HG02678 (cell line): ENCODE measurements around the gene SUGCT.
"Not testable (repeated sequence)": the region's sequence is repeated elsewhere in the genome, so short reads cannot be mapped to it uniquely, and the experiment has no call there.

Experiments used
- ATAC-seq: cut with Tn5 transposase; IDR thresholded peaks from one replicate; pipeline ENCODE4 v1.9.1; 2021; ENCODE audit warnings: mild to moderate bottlenecking, moderate library complexity; ENCODE audit not compliant: unreplicated experiment

Gene SUGCT

GRCh38 chr7:40602351-40602750 lies 467.5 kb downstream of the SUGCT start:
- not testable (repeated sequence) for ATAC-seq

- ATAC-seq: peak; percentile 81
Measured at GRCh38 chr7:40604601-40605438, 470.0 kb downstream of the SUGCT start.

GRCh38 chr7:40608321-40609075 lies 473.7 kb downstream of the SUGCT start:
- ATAC-seq: no peak

GRCh38 chr7:40610461-40610860 lies 475.7 kb downstream of the SUGCT start:
- no peak for ATAC-seq

GRCh38 chr7:40611095-40611871 lies 476.5 kb downstream of the SUGCT start:
- ATAC-seq: no peak

- no peak for ATAC-seq
Measured at GRCh38 chr7:40612298-40612697, 477.5 kb downstream of the SUGCT start.

- no peak for ATAC-seq
Measured at GRCh38 chr7:40619647-40620046, 484.8 kb downstream of the SUGCT start.

GRCh38 chr7:40621592-40621998 lies 486.8 kb downstream of the SUGCT start:
- ATAC-seq: no peak

GRCh38 chr7:40622941-40623501 lies 488.2 kb downstream of the SUGCT start:
- no peak for ATAC-seq

- ATAC-seq: no peak
Measured at GRCh38 chr7:40623863-40624262, 489.1 kb downstream of the SUGCT start.

- not testable (repeated sequence) for ATAC-seq
Measured at GRCh38 chr7:40627361-40627760, 492.6 kb downstream of the SUGCT start.

- ATAC-seq: no peak
Measured at GRCh38 chr7:40629891-40630290, 495.1 kb downstream of the SUGCT start.

- no peak for ATAC-seq
Measured at GRCh38 chr7:40634118-40634517, 499.3 kb downstream of the SUGCT start.

GRCh38 chr7:40638545-40639320 lies 503.9 kb downstream of the SUGCT start:
- ATAC-seq: no peak

GRCh38 chr7:40640566-40640965 lies 505.8 kb downstream of the SUGCT start:
- no peak for ATAC-seq

GRCh38 chr7:40641701-40642100 lies 506.9 kb downstream of the SUGCT start:
- ATAC-seq: no peak

- ATAC-seq: no peak
Measured at GRCh38 chr7:40643664-40644063, 508.9 kb downstream of the SUGCT start.

- ATAC-seq: no peak
Measured at GRCh38 chr7:40644454-40645188, 509.8 kb downstream of the SUGCT start.

GRCh38 chr7:40645197-40645596 lies 510.4 kb downstream of the SUGCT start:
- ATAC-seq: no peak

GRCh38 chr7:40646717-40647116 lies 511.9 kb downstream of the SUGCT start:
- ATAC-seq: no peak
